ENCODE results near the gene E2F4. TPM values are rescaled to one million over a fixed set of nuclear protein-coding genes. Genes with fewer than 3 reads are reported as not detected.

Gene E2F4
- total and polyA plus RNA-seq, 9 of the 15 experiments (the other 6 are each of a cell fraction or from before 2014, with no cell fraction given), result 9.7 to 139 (median 106) TPM

- TF ChIP-seq CHAMP1 (IDR thresholded peaks at IDR 0.05) (no peak), ZNF408 (CRISPR knock-in tag; IDR thresholded peaks at IDR 0.05; ENCODE audit: low read depth) (no peak), ZBTB5 (IDR thresholded peaks at IDR 0.05) (no peak), CBFA2T3 (IDR thresholded peaks at IDR 0.05) (no peak), ARID3A (IDR thresholded peaks at IDR 0.05; ENCODE audit: borderline replicate concordance, low read depth, low read length) (no peak), MBD2 (IDR thresholded peaks at IDR 0.05; ENCODE audit: borderline replicate concordance, low read depth) (no peak), GABPB1 (CRISPR knock-in tag; IDR thresholded peaks at IDR 0.05) (0 out of 2 replicates have a peak, but pooled peaks have one; percentile 14), ZNF740 (CRISPR knock-in tag; IDR thresholded peaks at IDR 0.05) (no peak), ZNF740 (tag; IDR thresholded peaks at IDR 0.05) (no peak), GATAD2B (IDR thresholded peaks at IDR 0.05; ENCODE audit: borderline replicate concordance) (peak; percentile 58; the same call in 1 of the 2 replicates), SIRT6 (IDR thresholded peaks at IDR 0.05; ENCODE audit: low read depth, low read length) (no peak), HLTF (IDR thresholded peaks at IDR 0.05) (no peak), BCLAF1 (IDR thresholded peaks at IDR 0.05; ENCODE audit: borderline replicate concordance in 1 of 2, control insufficient read depth in 1 of 2, low read depth in 2 of 2, low read length in 1 of 2) (no peak), MEIS2 (IDR thresholded peaks at IDR 0.05; ENCODE audit: partially characterized antibody) (no peak), TOE1 (IDR thresholded peaks at IDR 0.05; ENCODE audit: borderline replicate concordance) (no peak), TOE1 (CRISPR knock-in tag; IDR thresholded peaks at IDR 0.05; ENCODE audit: borderline replicate concordance, low read depth) (no peak), TCF7L2 (IDR thresholded peaks at IDR 0.05; ENCODE audit: low read depth, low read length) (no peak)
Measured at GRCh38 chr16:67155295-67156142, 36.4 kb upstream of the E2F4 start (continued).
